HepG2 (cell line): Measurements from ENCODE around the gene ZNF189. TPM values are rescaled to one million over a fixed set of nuclear protein-coding genes. Genes with fewer than 3 reads are reported as not detected.

ENCODE experiments used
- ATF1 ChIP-seq: IDR thresholded peaks from 2 replicates; pipeline ENCODE4 v1.6.1; 2016; ENCODE audit warnings: mild to moderate bottlenecking, control low read depth
- ELF3 ChIP-seq: IDR thresholded peaks from 2 replicates; pipeline ENCODE4 v1.6.1; 2016; ENCODE audit warnings: missing genetic modification reagents, missing compliant biosample characterization
- FOSL1 ChIP-seq: sonication (generic); formaldehyde crosslinking; IDR thresholded peaks from 2 replicates; pipeline ENCODE4 v1.9.0; 2021; ENCODE audit warnings: missing genetic modification reagents, borderline replicate concordance
- GLI4 ChIP-seq: sonication (generic); formaldehyde crosslinking; IDR thresholded peaks from 2 replicates; pipeline ENCODE4 v1.5.1; 2020; ENCODE audit warnings: missing genetic modification reagents, mild to moderate bottlenecking, moderate library complexity, borderline replicate concordance
- IRF2 ChIP-seq: IDR thresholded peaks from 2 replicates; pipeline ENCODE4 v1.6.1; 2018; ENCODE audit warnings: missing genetic modification reagents, missing compliant biosample characterization
- MEF2D ChIP-seq: sonication (generic); formaldehyde crosslinking; IDR thresholded peaks from 2 replicates; pipeline ENCODE4 v1.5.1; 2020; ENCODE audit warnings: mild to moderate bottlenecking, missing genetic modification reagents
- MTA3 ChIP-seq: sonication (generic); formaldehyde crosslinking; IDR thresholded peaks from 2 replicates; pipeline ENCODE4 v1.4.0; 2020; ENCODE audit warnings: missing genetic modification reagents
- NRL ChIP-seq: sonication (generic); formaldehyde crosslinking; IDR thresholded peaks from 2 replicates; pipeline ENCODE4 v1.5.0; 2020; ENCODE audit warnings: missing genetic modification reagents, mild to moderate bottlenecking, moderate library complexity, borderline replicate concordance
- PCBP2 ChIP-seq: fragments of 200-400 bp; formaldehyde crosslinking; optimal IDR thresholded peaks from 2 replicates; pipeline ENCODE3; 2018; ENCODE audit warnings: low read length, low read depth; ENCODE audit not compliant: poor library complexity, severe bottlenecking
- PHF5A ChIP-seq: IDR thresholded peaks from one replicate; pipeline ENCODE4 v1.6.1; 2018; ENCODE audit warnings: low read depth, missing genetic modification reagents; ENCODE audit not compliant: unreplicated experiment
- RAD21 ChIP-seq: fragments of 450-650 bp; formaldehyde crosslinking; IDR thresholded peaks from 2 replicates; pipeline ENCODE4 v1.5.0; 2020; ENCODE audit warnings: mild to moderate bottlenecking
- SIN3A ChIP-seq: IDR thresholded peaks from 2 replicates; pipeline ENCODE4 v1.6.1; 2011; ENCODE audit warnings: low read depth, mild to moderate bottlenecking, control low read depth, low read length, borderline replicate concordance
- TMF1 ChIP-seq: sonication (generic); formaldehyde crosslinking; IDR thresholded peaks from 2 replicates; pipeline ENCODE4 v1.8.1; 2022; ENCODE audit warnings: low read depth, missing genetic modification reagents
- ZEB1 ChIP-seq: IDR thresholded peaks from 2 replicates; pipeline ENCODE4 v1.6.1; 2012; ENCODE audit warnings: mild to moderate bottlenecking, low read depth, inconsistent platforms; ENCODE audit not compliant: insufficient replicate concordance
- ZNF101 ChIP-seq: sonication (generic); formaldehyde crosslinking; IDR thresholded peaks from 2 replicates; pipeline ENCODE4 v1.4.0; 2020; ENCODE audit warnings: mild to moderate bottlenecking, low read depth, missing genetic modification reagents, borderline replicate concordance
- ZNF138 ChIP-seq: sonication (generic); formaldehyde crosslinking; IDR thresholded peaks from 2 replicates; pipeline ENCODE4 v1.5.0; 2020; ENCODE audit warnings: mild to moderate bottlenecking, low read depth, missing genetic modification reagents
- ZNF33A ChIP-seq: sonication (generic); formaldehyde crosslinking; IDR thresholded peaks from 2 replicates; pipeline ENCODE4 v1.5.1; 2020; ENCODE audit warnings: missing genetic modification reagents, mild to moderate bottlenecking, moderate library complexity, borderline replicate concordance
- ZNF431 ChIP-seq: sonication (generic); formaldehyde crosslinking; IDR thresholded peaks from 2 replicates; pipeline ENCODE4 v1.9.0; 2022; ENCODE audit warnings: missing genetic modification reagents, low read depth, mild to moderate bottlenecking, borderline replicate concordance
- ZNF557 ChIP-seq: sonication (generic); formaldehyde crosslinking; IDR thresholded peaks from 2 replicates; pipeline ENCODE4 v1.4.0; 2020; ENCODE audit warnings: missing genetic modification reagents
- ZNF746 ChIP-seq: sonication (generic); formaldehyde crosslinking; IDR thresholded peaks from 2 replicates; pipeline ENCODE4 v1.8.0; 2022; ENCODE audit warnings: mild to moderate bottlenecking, missing genetic modification reagents
- ZNF878 ChIP-seq: sonication (generic); formaldehyde crosslinking; IDR thresholded peaks from 2 replicates; pipeline ENCODE4 v1.8.1; 2023; ENCODE audit warnings: mild to moderate bottlenecking, missing genetic modification reagents, moderate library complexity
- polyA plus RNA-seq, 8 experiments: library from polyadenylated mRNA; depleted of rRNA in 3 of 8; stranded (reverse) in 7 of 8; unstranded in 1 of 8; fragments of >200 nt; fragmentation: Illumina TruSeq in 4 of 8; extraction: Trizol in 4 of 8; gene quantifications; 2 replicates each; pipeline versions ENCODE4 v1.2.1 to v1.2.3, GENCODE V29; 2011 to 2016; ENCODE audit warnings: low read depth in 4 of 8, missing spikeins in 1 of 8, mixed read lengths in 1 of 8; ENCODE audit not compliant: insufficient read depth in 1 of 8
- total RNA-seq, 5 experiments: library from RNA; depleted of rRNA; stranded (reverse); fragments of >200 nt; fragmentation: Illumina TruSeq; extraction: Trizol; gene quantifications; 2 replicates each; pipeline ENCODE4 v1.2.3, GENCODE V29; 2016; ENCODE audit warnings: low read depth in 1 of 5
- TF ChIP-seq, protein P1 (sequence below): sonication (generic); formaldehyde crosslinking; IDR thresholded peaks from 2 replicates; pipeline ENCODE4 v1.5.0; 2020; ENCODE audit warnings: mild to moderate bottlenecking, missing genetic modification reagents, borderline replicate concordance
- TF ChIP-seq, protein P2 (sequence below): sonication (generic); formaldehyde crosslinking; IDR thresholded peaks from 2 replicates; pipeline ENCODE4 v1.8.1; 2022; ENCODE audit warnings: mild to moderate bottlenecking, missing genetic modification reagents
- TF ChIP-seq, protein P3 (sequence below): IDR thresholded peaks from 2 replicates; pipeline ENCODE4 v1.6.1; 2012; ENCODE audit warnings: low read depth, low read length, improper control_type of control experiment

The ZNF189 gene
- total and polyA plus RNA-seq, 2 of the 13 experiments (the other 11 are each of a cell fraction or from before 2014, with no cell fraction given): 8.4 to 50.0 TPM

DNA sequence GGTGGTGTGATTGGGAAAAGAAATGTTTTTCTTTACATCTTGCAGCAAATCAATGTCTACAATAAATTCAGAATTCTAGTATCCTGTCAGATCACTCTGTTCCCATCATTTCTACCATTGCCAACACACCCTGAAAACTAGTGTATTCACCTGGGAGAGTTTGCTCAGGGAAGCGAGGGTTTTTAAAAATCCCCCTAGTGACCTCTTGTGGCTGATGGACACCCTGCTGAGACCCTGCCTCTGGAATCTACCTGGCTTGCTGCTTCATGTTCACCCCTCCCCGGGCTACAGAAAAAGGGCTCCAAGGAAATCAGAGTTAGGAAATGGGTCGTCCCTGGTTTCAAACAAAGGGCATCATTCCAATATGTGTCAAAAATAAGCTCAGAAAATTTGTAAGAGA lies 58.4 kb downstream of the ZNF189 start (continued):
- TF ChIP-seq, protein P1, sequence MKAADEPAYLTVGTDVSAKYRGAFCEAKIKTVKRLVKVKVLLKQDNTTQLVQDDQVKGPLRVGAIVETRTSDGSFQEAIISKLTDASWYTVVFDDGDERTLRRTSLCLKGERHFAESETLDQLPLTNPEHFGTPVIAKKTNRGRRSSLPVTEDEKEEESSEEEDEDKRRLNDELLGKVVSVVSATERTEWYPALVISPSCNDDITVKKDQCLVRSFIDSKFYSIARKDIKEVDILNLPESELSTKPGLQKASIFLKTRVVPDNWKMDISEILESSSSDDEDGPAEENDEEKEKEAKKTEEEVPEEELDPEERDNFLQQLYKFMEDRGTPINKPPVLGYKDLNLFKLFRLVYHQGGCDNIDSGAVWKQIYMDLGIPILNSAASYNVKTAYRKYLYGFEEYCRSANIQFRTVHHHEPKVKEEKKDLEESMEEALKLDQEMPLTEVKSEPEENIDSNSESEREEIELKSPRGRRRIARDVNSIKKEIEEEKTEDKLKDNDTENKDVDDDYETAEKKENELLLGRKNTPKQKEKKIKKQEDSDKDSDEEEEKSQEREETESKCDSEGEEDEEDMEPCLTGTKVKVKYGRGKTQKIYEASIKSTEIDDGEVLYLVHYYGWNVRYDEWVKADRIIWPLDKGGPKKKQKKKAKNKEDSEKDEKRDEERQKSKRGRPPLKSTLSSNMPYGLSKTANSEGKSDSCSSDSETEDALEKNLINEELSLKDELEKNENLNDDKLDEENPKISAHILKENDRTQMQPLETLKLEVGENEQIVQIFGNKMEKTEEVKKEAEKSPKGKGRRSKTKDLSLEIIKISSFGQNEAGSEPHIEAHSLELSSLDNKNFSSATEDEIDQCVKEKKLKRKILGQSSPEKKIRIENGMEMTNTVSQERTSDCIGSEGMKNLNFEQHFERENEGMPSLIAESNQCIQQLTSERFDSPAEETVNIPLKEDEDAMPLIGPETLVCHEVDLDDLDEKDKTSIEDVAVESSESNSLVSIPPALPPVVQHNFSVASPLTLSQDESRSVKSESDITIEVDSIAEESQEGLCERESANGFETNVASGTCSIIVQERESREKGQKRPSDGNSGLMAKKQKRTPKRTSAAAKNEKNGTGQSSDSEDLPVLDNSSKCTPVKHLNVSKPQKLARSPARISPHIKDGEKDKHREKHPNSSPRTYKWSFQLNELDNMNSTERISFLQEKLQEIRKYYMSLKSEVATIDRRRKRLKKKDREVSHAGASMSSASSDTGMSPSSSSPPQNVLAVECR: no peak
- TF ChIP-seq ZNF431 (CRISPR knock-in tag) (no peak), MTA3 (CRISPR knock-in tag) (no peak), FOSL1 (no peak), SIN3A (no peak), GLI4 (CRISPR knock-in tag) (no peak), NRL (CRISPR knock-in tag) (no peak), ZNF557 (CRISPR knock-in tag) (no peak), PCBP2 (no peak), ELF3 (CRISPR knock-in tag) (peak; percentile 51; the same call in 1 of the 2 replicates), MEF2D (CRISPR knock-in tag) (peak; percentile 45; the same call in 1 of the 2 replicates), ZEB1 (peak; percentile 50), IRF2 (CRISPR knock-in tag) (no peak; the same call in 1 of the 2 replicates), PHF5A (CRISPR knock-in tag) (peak; percentile 26), ATF1 (CRISPR knock-in tag) (no peak), TMF1 (CRISPR knock-in tag) (no peak), ZNF138 (CRISPR knock-in tag) (no peak), ZNF33A (CRISPR knock-in tag) (no peak), ZNF878 (CRISPR knock-in tag) (no peak), ZNF101 (CRISPR knock-in tag) (no peak), RAD21 (CRISPR knock-in tag) (peak; percentile 83), ZNF746 (CRISPR knock-in tag) (no peak)
- TF ChIP-seq, protein P2, sequence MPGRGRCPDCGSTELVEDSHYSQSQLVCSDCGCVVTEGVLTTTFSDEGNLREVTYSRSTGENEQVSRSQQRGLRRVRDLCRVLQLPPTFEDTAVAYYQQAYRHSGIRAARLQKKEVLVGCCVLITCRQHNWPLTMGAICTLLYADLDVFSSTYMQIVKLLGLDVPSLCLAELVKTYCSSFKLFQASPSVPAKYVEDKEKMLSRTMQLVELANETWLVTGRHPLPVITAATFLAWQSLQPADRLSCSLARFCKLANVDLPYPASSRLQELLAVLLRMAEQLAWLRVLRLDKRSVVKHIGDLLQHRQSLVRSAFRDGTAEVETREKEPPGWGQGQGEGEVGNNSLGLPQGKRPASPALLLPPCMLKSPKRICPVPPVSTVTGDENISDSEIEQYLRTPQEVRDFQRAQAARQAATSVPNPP (CRISPR knock-in tag): no peak
- TF ChIP-seq, protein P3, sequence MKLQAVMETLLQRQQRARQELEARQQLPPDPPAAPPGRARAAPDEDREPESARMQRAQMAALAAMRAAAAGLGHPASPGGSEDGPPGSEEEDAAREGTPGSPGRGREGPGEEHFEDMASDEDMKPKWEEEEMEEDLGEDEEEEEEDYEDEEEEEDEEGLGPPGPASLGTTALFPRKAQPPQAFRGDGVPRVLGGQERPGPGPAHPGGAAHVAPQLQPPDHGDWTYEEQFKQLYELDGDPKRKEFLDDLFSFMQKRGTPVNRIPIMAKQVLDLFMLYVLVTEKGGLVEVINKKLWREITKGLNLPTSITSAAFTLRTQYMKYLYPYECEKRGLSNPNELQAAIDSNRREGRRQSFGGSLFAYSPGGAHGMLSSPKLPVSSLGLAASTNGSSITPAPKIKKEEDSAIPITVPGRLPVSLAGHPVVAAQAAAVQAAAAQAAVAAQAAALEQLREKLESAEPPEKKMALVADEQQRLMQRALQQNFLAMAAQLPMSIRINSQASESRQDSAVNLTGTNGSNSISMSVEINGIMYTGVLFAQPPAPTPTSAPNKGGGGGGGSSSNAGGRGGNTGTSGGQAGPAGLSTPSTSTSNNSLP: no peak
